Activated CD4-positive, CD25-positive, alpha-beta regulatory T cell treated with anti-CD3 and anti-CD28 coated beads, Interleukin-2, amount 50 U/mL, for 72 hours (primary cell): ENCODE measurements around the gene TUBD1.
"Not testable (repeated sequence)": the region's sequence is repeated elsewhere in the genome, so short reads cannot be mapped to it uniquely, and the experiment has no call there.

Experiments used
- DNase-seq: peaks from one replicate; pipeline ENCODE4 v3.0.0; 2021

The TUBD1 gene

DNA sequence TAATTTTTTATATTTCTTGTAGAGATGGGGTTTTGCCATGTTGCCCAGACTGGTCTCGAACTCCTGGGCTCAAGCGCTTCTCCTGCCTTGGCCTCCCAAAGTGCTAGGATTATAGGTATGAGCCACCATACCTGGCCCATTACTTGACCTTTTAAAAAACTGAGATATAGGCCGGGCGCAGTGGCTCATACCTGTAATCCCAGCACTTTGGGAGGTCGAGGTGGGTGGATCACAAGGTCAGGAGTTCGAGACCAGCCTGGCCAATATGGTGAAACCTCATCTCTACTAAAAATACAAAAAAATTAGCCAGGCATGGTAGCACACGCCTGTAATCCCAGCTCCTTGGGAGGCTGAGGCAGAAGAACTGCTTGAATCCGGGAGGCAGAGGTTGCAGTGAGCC, 19.3 kb downstream of the TUBD1 start:
- not testable (repeated sequence) for DNase-seq

DNA sequence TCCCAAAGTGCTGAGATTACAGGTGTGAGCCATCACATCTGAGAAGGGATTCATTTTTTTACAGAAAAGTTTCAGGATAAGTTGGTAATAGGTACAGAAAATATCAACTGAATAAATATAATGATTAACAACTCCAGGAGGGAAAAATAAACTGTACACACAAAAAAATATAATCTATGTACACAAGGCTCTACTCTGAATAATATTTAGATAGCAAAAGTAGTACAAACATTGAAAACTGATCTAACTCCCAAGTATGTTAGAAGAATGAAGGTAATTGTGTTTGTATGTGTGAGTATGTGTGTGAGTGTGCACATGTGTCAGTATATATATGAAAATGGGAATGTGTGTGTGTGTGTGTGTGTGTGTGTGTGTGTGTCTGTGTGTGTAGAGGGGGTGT, 20.4 kb downstream of the TUBD1 start:
- DNase-seq, result no peak

DNA sequence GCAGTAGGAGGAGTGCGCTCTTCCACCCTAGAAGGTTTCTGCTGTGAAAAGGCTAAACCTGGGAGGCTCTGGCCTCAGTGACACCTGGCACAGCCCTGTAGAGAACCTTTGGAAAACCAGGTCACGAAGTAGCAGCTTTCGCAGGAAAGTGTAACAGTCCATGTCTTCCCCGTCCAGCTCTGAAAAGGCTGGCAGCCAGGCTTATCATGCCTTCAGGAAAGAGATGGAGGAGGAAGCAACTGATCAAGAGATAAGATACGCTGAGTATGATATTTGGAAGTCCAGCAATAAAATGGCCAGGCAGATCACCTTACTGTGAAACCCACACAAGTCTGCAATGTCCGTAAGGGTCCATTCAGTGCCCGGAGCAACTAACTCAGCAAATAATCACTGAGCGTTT, 22.3 kb downstream of the TUBD1 start:
- no peak for DNase-seq

DNA sequence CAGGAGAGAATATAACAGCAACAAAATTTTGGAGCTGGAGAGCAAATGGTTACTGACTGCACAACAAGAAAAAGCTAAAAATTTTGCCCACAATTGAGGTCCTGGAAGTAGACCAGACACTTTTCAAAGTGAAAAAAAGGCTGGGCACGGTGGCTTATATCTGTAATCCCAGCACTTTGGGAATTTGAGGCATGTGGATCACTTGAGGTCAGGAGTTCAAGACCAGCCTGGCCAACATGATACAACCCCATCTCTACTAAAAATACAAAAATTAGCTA, 22.9 kb downstream of the TUBD1 start:
- no peak for DNase-seq

DNA sequence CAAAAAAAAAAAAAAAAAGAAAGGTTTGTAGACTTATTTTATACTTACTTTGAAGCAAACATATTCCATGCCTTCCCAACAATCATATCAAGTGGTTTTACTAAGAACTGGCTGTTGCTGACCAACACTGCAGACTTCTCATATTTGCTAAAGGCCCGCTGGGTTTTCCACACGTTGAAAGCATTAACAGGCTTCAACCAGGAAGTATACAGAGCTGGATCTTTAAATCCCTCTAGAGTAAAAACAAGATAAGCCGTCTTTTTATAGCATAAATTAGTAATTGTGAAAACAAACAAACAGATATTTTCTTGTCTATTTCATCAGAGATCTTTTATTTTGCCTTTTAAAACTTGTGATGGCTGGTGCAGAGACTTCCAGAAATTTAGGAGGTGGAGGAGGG, 29.1 kb downstream of the TUBD1 start:
- no peak for DNase-seq

DNA sequence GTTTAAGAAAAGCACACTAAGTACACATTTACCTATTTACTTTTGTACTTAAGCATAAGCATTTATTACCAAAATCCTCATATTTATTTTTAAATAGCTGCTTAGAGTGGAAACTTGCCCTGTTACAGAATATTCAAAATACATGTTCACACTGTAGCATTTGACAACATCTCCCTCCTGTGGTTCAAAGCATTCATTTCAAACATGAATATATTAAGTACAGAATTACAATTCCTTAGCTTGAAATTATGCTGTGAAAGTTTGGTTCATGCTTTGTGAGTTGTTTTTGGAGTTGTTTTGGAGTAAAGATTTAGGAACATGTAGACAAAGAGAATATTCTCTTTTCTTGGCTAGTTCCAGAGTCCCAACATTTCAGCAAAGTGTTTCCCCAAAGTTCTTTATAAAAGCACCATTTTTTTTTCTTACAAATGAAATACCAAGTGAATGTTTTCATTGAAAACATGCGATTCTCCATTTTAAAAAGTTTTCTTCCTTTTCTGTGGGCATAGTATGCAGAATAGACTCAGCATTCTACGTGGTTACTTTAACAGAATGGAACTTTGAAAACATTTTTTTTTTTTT, 33.2 kb downstream of the TUBD1 start:
- no peak for DNase-seq

DNA sequence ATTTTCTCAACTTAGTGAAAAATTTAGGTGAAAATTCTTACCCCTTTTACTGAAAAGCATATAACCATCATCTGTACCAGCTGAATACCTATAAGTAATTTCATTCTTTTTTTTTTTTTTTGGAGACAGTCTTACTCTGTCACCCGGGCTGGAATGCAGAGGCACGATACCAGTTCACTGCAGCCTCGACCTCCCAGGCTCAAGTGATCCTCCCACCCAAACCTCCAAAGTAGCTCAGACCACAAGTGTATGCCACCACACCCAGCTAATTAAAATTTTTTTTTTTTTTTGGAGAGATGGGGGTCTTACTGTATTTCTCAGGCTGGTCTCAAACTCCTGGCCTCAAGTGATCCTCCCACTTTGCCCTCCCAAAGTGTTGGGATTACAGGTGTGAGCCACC, 33.8 kb downstream of the TUBD1 start:
- DNase-seq, result no peak

DNA sequence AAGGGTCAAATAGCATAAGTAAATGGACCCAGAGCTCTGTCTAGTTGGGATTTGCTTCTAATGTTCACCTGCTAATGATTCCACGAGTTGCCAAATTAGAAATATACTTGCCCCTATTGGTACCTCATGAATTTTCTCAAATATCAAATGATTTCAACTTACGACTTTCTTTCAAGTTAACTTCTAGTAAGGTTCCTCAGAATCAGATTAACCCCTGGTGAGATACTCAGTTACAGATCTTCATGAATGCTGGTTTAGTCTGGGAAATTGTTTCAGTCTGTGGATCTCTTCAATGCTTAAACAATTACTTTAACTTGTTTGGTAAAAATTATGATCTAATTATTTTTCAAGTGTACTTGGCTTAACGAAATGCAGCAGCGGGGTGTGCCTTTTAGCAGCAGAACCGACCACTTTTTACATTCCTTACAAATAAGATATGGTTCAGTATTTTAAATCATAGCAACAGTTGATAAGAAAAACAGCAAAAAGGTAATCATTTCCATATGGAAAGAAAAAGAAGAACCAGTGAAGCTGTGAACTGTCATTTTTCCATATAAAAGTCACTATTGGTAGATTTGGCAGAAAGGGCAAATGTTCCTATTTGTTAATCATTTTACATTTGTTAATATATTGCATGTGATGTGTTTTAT, 34.5 kb downstream of the TUBD1 start:
- DNase-seq, result no peak

DNA sequence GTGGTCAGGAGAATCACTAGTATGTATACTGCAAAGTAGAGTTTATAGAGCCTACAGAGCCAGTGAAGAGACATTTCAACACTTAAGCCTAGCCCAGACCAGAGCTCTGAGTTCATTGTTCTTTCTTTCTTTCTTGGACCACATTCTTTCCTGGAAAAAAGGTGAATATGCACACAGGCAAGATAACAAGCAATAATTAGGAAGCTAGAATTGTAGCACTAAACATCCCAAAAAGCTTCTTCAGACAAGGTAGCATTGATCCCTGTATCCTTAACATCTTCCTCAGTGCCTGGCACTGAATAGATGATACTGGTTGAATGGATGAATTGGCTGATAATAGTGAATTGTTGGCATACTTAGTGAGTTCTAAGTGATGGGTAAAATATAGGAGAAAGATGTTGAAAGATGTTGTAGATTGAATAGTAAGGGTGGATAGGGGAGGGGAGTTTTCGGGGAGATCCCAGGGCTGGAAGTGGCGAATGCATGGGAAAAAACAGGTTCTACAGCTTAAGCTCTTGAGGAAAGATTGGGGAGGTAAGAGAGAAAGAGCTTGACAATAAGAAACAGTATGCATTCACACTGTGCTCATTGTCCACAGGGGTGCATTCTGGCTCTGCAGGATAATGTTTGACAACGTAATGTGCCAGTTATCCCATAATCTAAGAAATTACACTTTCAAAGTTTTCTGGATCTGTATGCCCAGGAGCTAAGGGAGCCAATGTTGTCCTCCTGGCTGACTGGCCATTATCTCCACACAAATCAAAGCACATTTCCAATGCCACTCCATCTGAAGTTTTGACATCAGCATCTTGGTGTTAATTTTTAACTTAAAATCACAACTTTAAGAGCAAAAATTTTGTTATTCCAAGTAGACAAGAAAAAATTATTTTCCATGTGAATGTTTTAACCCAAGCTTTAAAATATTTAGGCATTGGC, 35.6 kb downstream of the TUBD1 start:
- no peak for DNase-seq

DNA sequence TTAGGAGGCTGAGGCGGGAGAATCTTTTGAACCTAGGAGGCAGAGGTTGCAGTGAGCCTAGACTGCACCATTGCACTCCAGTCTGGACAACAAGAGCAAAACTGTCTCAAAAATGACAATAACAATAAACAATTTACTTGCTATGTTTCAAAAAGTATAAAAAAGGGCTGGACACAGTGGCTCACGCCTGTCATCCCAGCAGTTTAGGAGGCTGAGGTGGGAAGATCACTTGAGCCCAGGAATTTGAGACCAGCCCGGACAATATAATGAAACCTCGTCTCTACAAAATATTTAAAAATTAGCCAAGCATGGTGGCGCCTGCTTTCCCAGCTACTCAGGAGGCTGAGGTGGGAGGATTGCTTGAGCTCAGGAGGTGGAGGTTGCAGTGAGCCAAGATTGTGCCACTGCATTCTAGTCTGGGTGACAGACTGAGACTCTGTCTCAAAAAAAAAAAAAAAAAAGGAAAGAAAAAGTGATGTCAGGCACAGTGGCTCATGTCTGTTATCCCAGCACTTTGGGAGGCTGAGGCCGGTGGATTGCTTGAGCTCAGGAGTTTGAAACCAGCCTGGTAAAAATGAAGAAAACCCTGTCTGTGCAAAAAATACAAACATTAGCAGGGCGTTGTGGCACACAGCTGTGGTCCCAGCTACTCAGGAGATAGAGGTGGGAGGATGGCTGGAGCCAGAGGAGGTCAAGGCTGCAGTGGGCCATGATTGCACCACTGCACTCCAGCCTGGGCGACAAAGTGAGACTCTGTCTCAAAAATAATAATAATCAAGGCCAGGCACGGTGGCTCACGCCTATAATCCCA, 38.6 kb downstream of the TUBD1 start:
- not testable (repeated sequence) for DNase-seq

DNA sequence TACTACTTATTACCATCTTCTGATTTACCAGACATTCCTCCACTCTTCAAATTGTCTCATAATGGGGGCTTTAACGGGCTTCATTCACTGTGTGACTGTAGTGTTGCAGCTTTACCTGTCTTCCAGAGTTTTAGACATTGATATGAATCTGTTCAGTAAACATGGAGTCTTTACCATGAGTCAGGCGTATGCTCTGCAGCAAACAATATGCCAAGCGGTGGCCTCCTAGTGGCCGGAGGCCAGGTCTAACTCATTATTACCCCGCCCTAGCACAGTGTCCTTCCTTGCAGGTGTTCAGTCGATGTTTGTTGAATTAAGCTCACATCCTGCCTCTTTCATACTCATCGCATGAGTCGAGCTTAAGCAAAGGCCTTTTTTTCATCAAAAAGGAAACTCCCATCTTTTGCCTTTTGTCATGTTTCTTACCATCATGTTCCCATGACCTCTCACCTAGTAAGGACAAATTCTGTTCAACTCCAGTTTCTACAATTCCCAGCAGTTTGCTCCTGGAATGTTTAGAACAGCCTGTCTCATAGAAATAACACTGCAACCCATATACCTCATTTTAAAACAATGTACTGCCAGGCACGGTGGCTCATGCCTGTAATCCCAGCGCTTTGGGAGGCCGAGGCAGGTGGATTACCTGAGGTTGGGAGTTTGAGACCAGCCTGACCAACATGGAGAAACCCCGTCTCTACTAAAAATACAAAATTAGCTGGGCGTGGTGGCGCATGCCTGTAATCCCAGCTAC, 39.4 kb downstream of the TUBD1 start:
- DNase-seq, result peak; percentile 67

DNA sequence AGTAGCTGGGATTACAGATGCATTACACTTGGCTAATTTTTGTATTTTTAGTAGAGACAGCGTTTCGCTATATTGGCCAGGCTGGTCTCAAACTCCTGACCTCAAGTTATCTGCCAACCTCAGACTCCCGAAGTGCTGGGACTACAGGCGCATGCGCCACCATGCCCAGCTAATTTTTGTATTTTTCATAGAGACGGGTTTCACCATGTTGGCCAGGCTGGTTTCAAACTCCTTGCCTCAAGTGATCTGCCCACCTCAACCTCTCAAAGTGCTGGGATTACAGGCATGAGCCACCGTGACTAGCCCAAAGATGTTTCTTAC, 39.9 kb downstream of the TUBD1 start:
- not testable (repeated sequence) for DNase-seq

DNA sequence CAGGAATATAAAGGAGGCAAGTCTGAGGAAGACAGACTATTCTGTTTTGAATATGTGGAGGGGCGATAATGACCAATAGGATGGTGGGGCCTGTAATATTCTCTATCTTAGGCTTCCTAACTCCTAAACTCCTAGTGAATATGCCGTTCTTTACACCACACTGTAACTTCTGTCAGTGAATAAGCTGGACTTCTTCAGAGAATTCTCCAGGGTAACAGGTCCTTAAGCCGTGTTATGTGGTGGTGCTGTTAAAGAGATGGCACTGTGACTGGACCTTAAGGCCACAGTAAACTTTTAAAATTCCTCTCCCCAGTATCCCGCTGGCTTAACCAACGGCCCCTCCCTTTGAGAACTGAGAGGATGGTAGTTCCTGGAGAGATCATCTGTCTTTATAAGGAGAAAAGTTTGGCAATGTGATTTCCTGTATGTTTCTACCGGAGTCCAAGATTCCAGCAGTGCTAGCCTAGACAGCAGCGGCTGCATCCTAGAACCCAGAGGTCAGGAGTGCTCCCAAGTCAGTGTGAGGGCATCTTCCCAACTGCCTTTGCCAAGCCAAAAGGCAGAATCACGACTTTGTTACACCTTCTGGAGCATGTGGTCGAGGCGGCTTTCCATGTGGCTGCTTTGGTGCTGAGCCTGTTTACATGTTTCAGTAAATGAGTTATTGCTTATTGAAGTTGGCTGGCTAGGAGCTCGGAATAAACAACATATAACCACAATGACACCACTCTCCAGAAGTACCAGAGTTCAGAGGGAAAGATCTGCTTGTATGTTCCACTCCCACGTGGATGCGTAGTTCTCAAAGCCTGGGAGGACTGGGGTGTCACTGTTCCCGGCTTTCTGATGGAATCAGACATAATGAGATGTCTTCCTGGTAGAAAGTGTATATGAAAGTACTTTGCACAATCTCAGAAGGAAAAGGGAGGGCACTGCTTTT, 41.0 kb downstream of the TUBD1 start:
- DNase-seq, result no peak

DNA sequence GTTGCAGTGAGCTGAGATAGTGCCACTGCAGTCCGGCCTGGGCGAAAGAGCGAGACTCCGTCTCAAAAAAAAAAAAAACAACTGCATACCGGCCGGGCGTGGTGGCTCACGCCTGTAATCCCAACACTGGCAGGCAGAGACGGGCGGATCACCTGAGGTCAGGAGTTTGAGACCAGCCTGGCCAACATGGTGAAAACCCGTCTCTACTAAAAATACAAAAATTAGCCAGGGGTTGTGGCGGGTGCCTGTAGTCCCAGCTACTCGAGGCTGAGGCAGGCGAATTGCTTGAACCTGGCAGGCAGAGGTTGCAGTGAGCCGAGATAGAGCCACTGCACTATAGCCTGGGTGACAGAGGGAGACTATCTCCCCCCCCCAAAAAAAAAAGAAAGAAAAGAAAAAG, 42.4 kb downstream of the TUBD1 start:
- DNase-seq, result not testable (repeated sequence)

DNA sequence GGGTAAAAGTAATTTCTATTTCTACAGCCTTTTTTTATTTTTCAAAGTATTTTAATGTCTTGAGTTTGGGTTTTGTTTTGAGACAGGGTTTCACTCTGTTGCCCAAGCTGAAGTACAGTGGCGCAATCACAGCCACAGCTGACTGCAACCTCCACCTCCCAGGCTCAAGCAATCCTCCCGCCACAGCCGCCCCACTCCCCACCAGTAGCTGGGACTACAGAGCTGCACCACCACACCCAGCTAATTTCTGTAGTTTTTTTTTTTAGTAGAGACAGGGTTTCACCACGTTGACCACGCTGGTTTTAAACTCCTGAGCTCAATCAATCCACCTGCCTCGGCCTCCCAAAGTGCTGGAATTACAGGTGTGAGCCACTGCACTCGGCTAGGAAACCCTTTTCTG, 44.0 kb downstream of the TUBD1 start:
- DNase-seq, result peak; percentile 55

DNA sequence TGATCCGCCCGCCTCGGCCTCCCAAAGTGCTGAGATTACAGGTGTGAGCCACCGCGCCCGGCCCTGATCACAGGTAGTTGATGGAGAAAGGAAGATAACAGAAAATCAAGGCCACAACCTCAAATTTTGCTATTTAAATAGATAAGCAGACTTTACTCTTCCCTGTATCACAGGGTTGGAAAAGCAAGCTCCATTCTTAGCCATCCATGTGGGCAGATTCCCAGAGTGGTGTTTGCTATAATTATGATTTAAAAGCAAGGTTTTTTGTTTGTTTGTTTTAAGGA, 44.4 kb downstream of the TUBD1 start:
- DNase-seq, result no peak

DNA sequence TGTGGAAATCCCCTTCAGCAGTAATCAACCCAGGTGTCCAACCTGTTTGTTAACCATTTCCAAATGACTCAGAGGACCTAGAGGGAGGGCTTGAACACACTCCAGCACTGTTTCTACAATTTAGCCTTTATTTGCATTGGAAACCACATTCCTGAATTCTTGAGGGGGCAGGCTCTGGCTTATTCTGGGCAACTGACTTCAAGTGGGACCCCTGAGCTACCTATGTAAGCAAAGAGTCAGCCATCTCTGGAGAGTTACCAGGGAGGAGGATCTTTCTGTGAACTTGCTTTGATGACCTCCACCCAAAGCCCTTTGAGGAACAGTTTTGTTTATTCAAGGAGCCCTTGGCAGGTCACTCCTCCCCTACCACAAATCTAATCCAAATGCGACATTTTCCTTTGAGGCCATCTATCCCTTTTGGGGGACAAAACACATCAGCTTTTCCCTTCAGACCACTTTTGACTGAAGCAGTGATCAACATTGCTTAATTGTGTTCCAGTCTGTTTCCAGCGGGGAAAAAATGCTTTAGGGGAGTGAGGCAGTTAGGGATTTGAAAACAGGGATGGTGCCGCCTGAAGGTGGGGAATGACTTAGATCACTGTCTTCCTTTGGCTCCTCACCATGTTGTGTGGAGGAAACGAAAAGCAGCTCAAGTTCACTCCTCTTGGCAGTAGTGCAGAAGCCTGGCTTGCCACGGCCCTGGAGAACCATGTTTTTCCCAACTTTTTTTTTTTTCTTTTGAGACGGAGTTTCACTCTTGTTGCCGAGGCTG, 46.2 kb downstream of the TUBD1 start:
- no peak for DNase-seq

DNA sequence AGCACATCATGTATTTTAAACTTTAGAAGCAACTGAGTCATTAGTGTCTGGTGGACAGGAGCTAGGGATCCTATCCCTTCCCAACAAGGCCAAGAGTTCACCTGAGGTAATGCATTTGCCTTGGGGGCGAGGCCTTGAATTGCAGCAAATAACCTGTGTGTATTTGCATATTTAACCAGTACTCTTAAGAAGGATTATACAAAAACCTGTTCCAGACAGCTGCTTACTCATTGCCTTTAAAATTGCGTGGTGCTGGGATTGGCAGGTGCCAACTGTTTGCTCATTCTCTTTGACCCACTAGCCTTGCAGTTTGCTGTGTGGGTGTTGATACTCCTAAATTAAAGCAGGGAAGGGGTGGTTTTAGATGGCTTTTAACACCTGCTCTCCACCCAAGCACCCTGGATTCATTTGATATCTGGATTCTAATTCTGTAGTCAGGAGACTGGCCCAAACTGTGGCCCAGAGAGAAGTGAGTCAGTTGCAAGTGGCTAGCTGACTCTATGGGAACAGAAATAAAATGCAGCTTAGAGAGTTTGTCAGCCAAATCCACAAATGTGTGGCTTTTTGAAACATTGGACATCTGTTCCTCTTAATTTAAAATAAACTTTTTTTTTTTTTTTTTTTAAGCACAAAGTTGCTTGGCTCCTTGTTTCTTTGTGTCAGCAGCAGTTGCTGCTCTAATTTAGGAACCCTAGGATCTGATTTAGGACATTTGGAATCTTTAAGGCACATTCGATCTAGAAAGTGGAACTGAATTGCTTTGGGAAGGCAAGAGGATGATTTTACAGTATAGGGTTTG, 46.9 kb downstream of the TUBD1 start:
- DNase-seq, result no peak

DNA sequence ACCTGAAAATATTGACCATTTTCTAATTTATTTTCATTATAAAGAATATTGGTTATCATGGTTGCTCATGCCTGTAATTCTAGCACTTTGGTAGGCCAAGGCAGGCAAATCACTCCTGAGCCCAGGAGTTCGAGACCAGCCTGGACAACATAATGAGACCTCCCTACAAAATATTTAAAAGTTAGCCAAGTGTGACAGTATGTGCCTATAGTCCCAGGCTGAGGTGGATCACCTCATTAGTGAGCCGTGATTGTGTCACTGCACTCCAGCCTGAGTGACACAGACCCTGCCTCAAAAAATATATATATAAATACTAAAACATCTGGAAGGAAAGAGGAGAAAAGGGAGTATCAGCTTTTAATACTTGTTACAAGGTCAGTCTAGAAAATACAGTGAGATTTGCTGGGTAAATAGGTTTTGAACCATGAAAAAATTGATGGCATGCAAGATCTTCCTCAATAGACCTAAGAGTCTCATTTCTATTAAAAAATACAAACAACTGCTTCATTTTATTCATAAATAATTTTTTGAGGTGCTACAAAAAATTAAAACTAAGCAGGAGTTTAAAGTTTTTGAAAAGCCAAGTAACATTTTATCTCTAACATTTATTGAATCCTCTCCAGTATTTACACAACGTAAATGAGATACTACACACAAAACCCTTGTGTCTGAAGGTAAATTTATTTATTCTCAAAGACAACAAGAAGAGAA, 47.7 kb downstream of the TUBD1 start:
- no peak for DNase-seq
